HCT116 (cell line): ENCODE measurements around the gene NFE2L3. TPM values are rescaled to one million over a fixed set of nuclear protein-coding genes. Genes with fewer than 3 reads are reported as not detected.
"Not testable (repeated sequence)": the region's sequence is repeated elsewhere in the genome, so short reads cannot be mapped to it uniquely, and the experiment has no call there.

Source experiments
- ATAC-seq: fragments of 200-7000 bp; cut with Tn5 transposase; 2 replicates; pipeline ENCODE4 v1.9.1; 2020; ENCODE audit warnings: mild to moderate bottlenecking, moderate library complexity
- BruUV-seq: library from RNA; stranded (reverse); fragments of 400-500 nt; replicated peaks from 2 replicates; lab custom pipeline; 2021; lab: Mats Ljungman, UMichigan
- CTCF ChIA-PET: fragments of 300-600 bp; sonication (Branson Sonifier 250); formaldehyde crosslinking; loops from one replicate; lab custom pipeline; 2021; ENCODE audit warnings: antibody characterized with exemption; lab: Charles Lee
- POLR2A ChIA-PET: fragments of 300-600, 350-600 bp; sonication (Branson Sonifier 250); formaldehyde crosslinking; loops from one replicate; lab custom pipeline; 2021; ENCODE audit warnings: antibody characterized with exemption; lab: Charles Lee
- RAD21 ChIA-PET, 2 experiments: fragments of 300-600 bp; sonication (Branson Sonifier 250); formaldehyde crosslinking; loops; one replicate each; lab custom pipeline; 2023; ENCODE audit warnings: low total read pairs in 2 of 2; ENCODE audit not compliant: uncharacterized antibody in 2 of 2, unreplicated experiment in 2 of 2, low non-redundant PET in 1 of 2; lab: Charles Lee
- DNase-seq: peaks from one replicate; pipeline ENCODE4 v3.0.0-alpha.2; 2010; ENCODE audit warnings: low read depth, low spot score
- H2AFZ ChIP-seq: fragments of 200-600 bp; shearing (Covaris generic), sonication (generic); 2 replicates; pipeline ENCODE4 v1.6.1; 2017; ENCODE audit warnings: low read depth, mixed run types, mixed read lengths, antibody characterized with exemption, low read length; ENCODE audit not compliant: poor library complexity, severe bottlenecking
- H3K27ac ChIP-seq: 2 replicates; pipeline ENCODE4 v1.5.1; 2012; ENCODE audit warnings: low read depth, low read length
- H3K27me3 ChIP-seq: fragments of 200-600 bp; sonication (generic); 2 replicates; pipeline ENCODE4 v1.6.1; 2016; ENCODE audit warnings: mixed run types, low read length, mixed read lengths; ENCODE audit not compliant: insufficient read depth
- H3K36me3 ChIP-seq, 2 experiments: fragments of 200-500 bp in 1 of 2; fragments of 200-600 bp in 1 of 2; sonication (Bioruptor generic) in 1 of 2; sonication (generic) in 1 of 2; 2 replicates each; pipeline versions ENCODE4 v1.5.1 to v1.6.1; 2014 to 2016; ENCODE audit warnings: low read length in 2 of 2, inconsistent platforms in 1 of 2, mixed read lengths in 1 of 2, mixed run types in 1 of 2; ENCODE audit not compliant: insufficient read depth in 2 of 2, control insufficient read depth in 1 of 2
- H3K4me1 ChIP-seq, 2 experiments: fragments of 200-600 bp in 1 of 2; sonication (generic) in 1 of 2; 2 replicates each; pipeline versions ENCODE4 v1.5.1 to v1.6.1; 2012 to 2017; ENCODE audit warnings: low read length in 2 of 2, inconsistent platforms in 1 of 2, mild to moderate bottlenecking in 1 of 2, mixed read lengths in 1 of 2, mixed run types in 1 of 2, moderate library complexity in 1 of 2; ENCODE audit not compliant: insufficient read depth in 2 of 2, control insufficient read depth in 1 of 2
- H3K4me2 ChIP-seq: fragments of 200-600 bp; sonication (generic); 2 replicates; pipeline ENCODE4 v1.6.1; 2017; ENCODE audit warnings: mixed run types, low read length, mixed read lengths
- H3K4me3 ChIP-seq, 2 experiments: fragments of 200-600 bp in 1 of 2; sonication (generic) in 1 of 2; replicated peaks in 1 of 2; 2 replicates each; pipeline ENCODE4 v1.5.1; 2011 to 2016; ENCODE audit warnings: low read length in 2 of 2, control low read depth in 1 of 2, low read depth in 1 of 2, mild to moderate bottlenecking in 1 of 2, mixed read lengths in 1 of 2, mixed run types in 1 of 2
- H3K79me2 ChIP-seq: fragments of 200-600 bp; sonication (generic); 2 replicates; pipeline ENCODE4 v1.6.1; 2017; ENCODE audit warnings: mild to moderate bottlenecking, mixed run types, low read length, moderate library complexity, mixed read lengths; ENCODE audit not compliant: insufficient read depth
- H3K9ac ChIP-seq: fragments of 200-600 bp; sonication (generic); 2 replicates; pipeline ENCODE4 v1.6.1; 2016; ENCODE audit warnings: low read length, mixed read lengths
- H3K9me2 ChIP-seq: fragments of 200-600 bp; sonication (generic), shearing (Covaris generic); 2 replicates; pipeline ENCODE4 v1.6.1; 2017; ENCODE audit warnings: mixed run types, mild to moderate bottlenecking, moderate library complexity; ENCODE audit not compliant: insufficient read depth
- H3K9me3 ChIP-seq, 2 experiments: fragments of 200-500 bp in 1 of 2; fragments of 200-600 bp in 1 of 2; sonication (Bioruptor generic) in 1 of 2; sonication (generic) in 1 of 2; 2 replicates each; pipeline ENCODE4 v1.6.1; 2014 to 2017; ENCODE audit warnings: low read length in 2 of 2, mixed read lengths in 2 of 2, inconsistent platforms in 1 of 2, low read depth in 1 of 2, mild to moderate bottlenecking in 1 of 2, mixed run types in 1 of 2, moderate library complexity in 1 of 2; ENCODE audit not compliant: control insufficient read depth in 1 of 2, insufficient read depth in 1 of 2
- H4K20me1 ChIP-seq: fragments of 200-600 bp; sonication (generic), shearing (Covaris generic); 2 replicates; pipeline ENCODE4 v1.6.1; 2017; ENCODE audit warnings: mixed run types, mild to moderate bottlenecking, moderate library complexity; ENCODE audit not compliant: insufficient read depth
- CEBPB ChIP-seq: IDR thresholded peaks from 2 replicates; pipeline ENCODE4 v1.6.1; 2012; ENCODE audit warnings: low read depth
- CTCF ChIP-seq, 3 experiments: fragments of 200-600 bp in 1 of 3; sonication (generic) in 1 of 3; IDR thresholded peaks in 2 of 3; conservative IDR thresholded peaks in 1 of 3; 2 replicates each; pipeline ENCODE4 v1.5.1; 2012 to 2017; ENCODE audit warnings: low read depth in 2 of 3, low read length in 2 of 3, antibody characterized with exemption in 1 of 3, borderline replicate concordance in 1 of 3, control low read depth in 1 of 3, mild to moderate bottlenecking in 1 of 3, mixed read lengths in 1 of 3, mixed run types in 1 of 3, moderate library complexity in 1 of 3; ENCODE audit not compliant: insufficient read depth in 1 of 3
- EZH2phosphoT487 ChIP-seq: fragments of 200-600 bp; IDR thresholded peaks from 2 replicates; pipeline ENCODE4 v1.6.1; 2018; ENCODE audit warnings: antibody characterized with exemption, borderline replicate concordance
- JUND ChIP-seq: IDR thresholded peaks from 2 replicates; pipeline ENCODE4 v1.6.1; 2012
- POLR2A ChIP-seq: IDR thresholded peaks from 2 replicates; pipeline ENCODE4 v1.7.0; 2011; ENCODE audit warnings: borderline replicate concordance; ENCODE audit not compliant: insufficient read depth, insufficient read length; ENCODE audit errors: extremely low read depth
- POLR2AphosphoS5 ChIP-seq: IDR thresholded peaks from 2 replicates; pipeline ENCODE4 v1.6.1; 2011; ENCODE audit warnings: mild to moderate bottlenecking, low read depth, low read length, moderate library complexity
- YY1 ChIP-seq: IDR thresholded peaks from 2 replicates; pipeline ENCODE4 v1.6.1; 2011; ENCODE audit warnings: low read length, low read depth, moderate library complexity, mild to moderate bottlenecking; ENCODE audit not compliant: insufficient replicate concordance; ENCODE audit errors: extremely low read depth
- ZBTB33 ChIP-seq: IDR thresholded peaks from 2 replicates; pipeline ENCODE4 v1.6.1; 2011; ENCODE audit warnings: mild to moderate bottlenecking, low read length, moderate library complexity; ENCODE audit not compliant: insufficient replicate concordance; ENCODE audit errors: extremely low read depth
- ZFX ChIP-seq: fragments of 450-650 bp; IDR thresholded peaks from 2 replicates; pipeline ENCODE4 v1.6.1; 2017
- intact Hi-C: fragments of 100-400 bp; cut with micrococcal nuclease; formaldehyde crosslinking; loops from 2 replicates; pipeline ENCODE4 v1.10.0; 2022
- total RNA-seq: library from RNA; stranded (reverse); gene quantifications from one replicate; pipeline ENCODE4 v1.2.1, GENCODE V29; 2021; ENCODE audit not compliant: unreplicated experiment

NFE2L3 gene
- total RNA-seq, 1 experiment from 2014 or later = 27.0 TPM

GRCh38 chr7:26124775-26125174 lies 27.2 kb upstream of the NFE2L3 start:
- H3K9ac ChIP-seq, CTCF ChIA-PET, RAD21 ChIA-PET: not testable (repeated sequence)

GRCh38 chr7:26127411-26127810 lies 24.6 kb upstream of the NFE2L3 start:
- Histone ChIP-seq H2AFZ (no peak overlapping the region), H3K9ac (no peak overlapping the region), H3K4me1 (no peaks in the 10 kb centered on the region), H3K27me3 (no peaks in the 10 kb centered on the region), H3K4me2 (no peak overlapping the region), H3K4me3 (no peak overlapping the region), H4K20me1 (no peaks in the 10 kb centered on the region), H3K79me2 (no peaks in the 10 kb centered on the region), H3K27ac (no peak overlapping the region), H3K9me2 (no peaks in the 10 kb centered on the region), H3K36me3 (no peaks in the 10 kb centered on the region), H3K9me3 (no peaks in the 10 kb centered on the region)
- no TSS peak for BruUV-seq
- ATAC-seq (no peak), DNase-seq (no peak)
- ChIA-PET CTCF (interaction anchor here (0.6 kb wide), 1 partner anchor 1081 kb away, joined by 4 read pairs; no protein-coding TSS in a partner anchor), RAD21 (no interaction called here), POLR2A (no interaction called here)
- TF ChIP-seq EZH2phosphoT487 (no peak), YY1 (no peak), CTCF (IDR thresholded peaks at IDR 0.05 in 2 of 3, conservative IDR thresholded peaks at IDR 0.05 in 1 of 3; ENCODE audit: borderline replicate concordance in 1 of 3, insufficient read depth in 1 of 3, low read depth in 2 of 3, low read length in 2 of 3) (no peak), ZBTB33 (no peak), ZFX (no peak), POLR2A (no peak), POLR2AphosphoS5 (no peak), JUND (no peak), CEBPB (no peak)
- intact Hi-C loops = no loop called here

More at GRCh38 chr7:26124775-26125174, 27.2 kb upstream of the NFE2L3 start:
- H3K27me3 ChIP-seq, H3K79me2 ChIP-seq, BruUV-seq, intact Hi-C loops, H3K36me3 ChIP-seq, H3K4me1 ChIP-seq, ATAC-seq, H4K20me1 ChIP-seq, POLR2A ChIA-PET, DNase-seq, H3K9me3 ChIP-seq, H2AFZ ChIP-seq, H3K9me2 ChIP-seq, H3K4me3 ChIP-seq, H3K4me2 ChIP-seq, H3K27ac ChIP-seq: not testable (repeated sequence)
